Endothelial cell (in vitro differentiated cells): ENCODE data around the gene IL20RB. TPM values are rescaled to one million over a fixed set of nuclear protein-coding genes. Genes with fewer than 3 reads are reported as not detected.

ENCODE experiments used
- DNase-seq: peaks from one replicate; pipeline ENCODE4 v3.0.0; 2021; ENCODE audit warnings: low spot score
- H3K27ac Mint-ChIP-seq: one replicate; pipeline ENCODE4 v1.8.0; 2021; ENCODE audit warnings: mixed read lengths, inconsistent platforms; ENCODE audit not compliant: unreplicated experiment
- H3K27me3 Mint-ChIP-seq: one replicate; pipeline ENCODE4 v1.8.0; 2021; ENCODE audit warnings: mild to moderate bottlenecking, moderate library complexity, mixed read lengths, inconsistent platforms; ENCODE audit not compliant: unreplicated experiment
- H3K36me3 Mint-ChIP-seq: one replicate; pipeline ENCODE4 v1.8.0; 2021; ENCODE audit warnings: mild to moderate bottlenecking, low read depth, mixed read lengths, inconsistent platforms; ENCODE audit not compliant: unreplicated experiment
- H3K4me1 Mint-ChIP-seq: one replicate; pipeline ENCODE4 v1.8.0; 2021; ENCODE audit warnings: mild to moderate bottlenecking, mixed read lengths, inconsistent platforms; ENCODE audit not compliant: unreplicated experiment
- H3K4me3 Mint-ChIP-seq: one replicate; pipeline ENCODE4 v1.8.0; 2021; ENCODE audit warnings: mild to moderate bottlenecking, mixed read lengths, inconsistent platforms; ENCODE audit not compliant: unreplicated experiment
- H3K9me3 Mint-ChIP-seq: one replicate; pipeline ENCODE4 v1.8.0; 2021; ENCODE audit warnings: mixed read lengths, inconsistent platforms; ENCODE audit not compliant: unreplicated experiment
- total RNA-seq: library from RNA; stranded (reverse); fragmentation: NEBNext Ultra II Directional; extraction: Animal tissue kit (Norgen Biotek cat#: 25700); gene quantifications from one replicate; pipeline ENCODE4 v1.2.1, GENCODE V29; 2021; ENCODE audit not compliant: unreplicated experiment
- TF ChIP-seq, protein P1 (sequence below): fragments of 200-600 bp; sonication (generic); IDR thresholded peaks from one replicate; pipeline ENCODE4 v1.5.0; 2021; ENCODE audit warnings: antibody characterized with exemption; ENCODE audit not compliant: unreplicated experiment

The IL20RB gene
- total RNA-seq, 1 donor from 2014 or later: 2.9 TPM

DNA sequence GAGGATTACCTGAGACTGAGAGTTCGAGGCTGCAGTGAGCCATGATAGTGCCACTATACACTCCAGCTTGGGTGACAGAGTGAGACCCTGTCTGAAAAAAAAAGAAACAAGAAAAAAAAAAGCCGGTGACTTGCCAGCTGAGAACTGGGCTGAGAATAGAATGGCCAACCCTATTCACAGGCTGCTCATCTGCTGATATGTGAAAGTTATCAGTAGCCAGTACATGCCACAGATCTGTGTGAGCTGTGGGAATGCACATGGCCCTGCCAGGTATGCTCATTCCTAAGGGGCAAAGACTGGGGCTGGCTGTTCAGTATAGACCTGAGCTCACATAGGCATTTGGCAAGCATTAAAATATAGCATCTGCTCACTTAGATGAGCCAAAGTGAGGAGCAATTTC is 30.9 kb downstream of the IL20RB start:
- no peak overlapping the region for H3K27ac Mint-ChIP-seq
- DNase-seq: no peak
- H3K36me3 Mint-ChIP-seq: peaks cover 24% of the 10 kb centered on the region
- H3K4me3 Mint-ChIP-seq: peak overlapping the region; percentile 11
- peaks cover 11% of the 10 kb centered on the region for H3K4me1 Mint-ChIP-seq
- H3K27me3 Mint-ChIP-seq: peaks cover 15% of the 10 kb centered on the region
- no peaks in the 10 kb centered on the region for H3K9me3 Mint-ChIP-seq
- TF ChIP-seq, protein P1, sequence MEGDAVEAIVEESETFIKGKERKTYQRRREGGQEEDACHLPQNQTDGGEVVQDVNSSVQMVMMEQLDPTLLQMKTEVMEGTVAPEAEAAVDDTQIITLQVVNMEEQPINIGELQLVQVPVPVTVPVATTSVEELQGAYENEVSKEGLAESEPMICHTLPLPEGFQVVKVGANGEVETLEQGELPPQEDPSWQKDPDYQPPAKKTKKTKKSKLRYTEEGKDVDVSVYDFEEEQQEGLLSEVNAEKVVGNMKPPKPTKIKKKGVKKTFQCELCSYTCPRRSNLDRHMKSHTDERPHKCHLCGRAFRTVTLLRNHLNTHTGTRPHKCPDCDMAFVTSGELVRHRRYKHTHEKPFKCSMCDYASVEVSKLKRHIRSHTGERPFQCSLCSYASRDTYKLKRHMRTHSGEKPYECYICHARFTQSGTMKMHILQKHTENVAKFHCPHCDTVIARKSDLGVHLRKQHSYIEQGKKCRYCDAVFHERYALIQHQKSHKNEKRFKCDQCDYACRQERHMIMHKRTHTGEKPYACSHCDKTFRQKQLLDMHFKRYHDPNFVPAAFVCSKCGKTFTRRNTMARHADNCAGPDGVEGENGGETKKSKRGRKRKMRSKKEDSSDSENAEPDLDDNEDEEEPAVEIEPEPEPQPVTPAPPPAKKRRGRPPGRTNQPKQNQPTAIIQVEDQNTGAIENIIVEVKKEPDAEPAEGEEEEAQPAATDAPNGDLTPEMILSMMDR: no peak

DNA sequence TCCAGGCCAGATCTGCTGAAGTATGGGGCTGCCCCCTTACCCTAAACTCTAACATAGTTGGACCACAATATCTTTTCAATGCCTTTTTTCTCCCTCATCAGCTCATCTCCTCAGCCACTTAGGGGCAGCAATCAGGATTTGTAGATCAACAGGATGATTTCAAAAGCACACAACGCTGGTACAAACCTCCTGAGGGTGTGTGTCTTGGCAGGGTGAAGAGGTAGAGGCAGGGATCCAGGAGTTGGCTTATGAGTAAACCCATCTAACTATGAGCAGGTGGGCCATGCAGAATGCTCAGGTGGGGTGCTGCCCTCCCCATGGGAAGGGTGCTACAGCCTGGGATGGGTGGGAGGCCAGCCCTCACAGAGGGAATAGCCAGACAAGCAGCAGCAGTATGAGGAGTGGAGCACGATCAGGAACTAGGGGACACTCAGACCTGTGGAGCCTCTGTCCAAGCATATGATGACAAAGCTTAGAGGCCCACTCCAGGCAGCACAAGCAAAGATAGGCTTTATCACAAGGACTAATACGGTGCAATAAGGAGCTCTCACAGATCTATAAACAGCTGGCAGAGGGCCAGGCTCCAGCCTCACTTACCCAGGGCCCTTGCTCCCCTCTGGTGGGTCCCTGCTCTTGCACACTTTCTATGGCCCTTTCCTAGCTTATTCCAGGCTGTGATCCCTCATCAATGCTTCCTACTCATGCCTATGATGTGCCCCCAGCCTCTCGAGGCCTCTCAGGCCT is 32.2 kb downstream of the IL20RB start:
- Mint-ChIP-seq H3K27me3 (peaks cover 10% of the 10 kb centered on the region), H3K27ac (no peak overlapping the region), H3K9me3 (no peaks in the 10 kb centered on the region), H3K4me3 (no peak overlapping the region), H3K36me3 (peaks cover 18% of the 10 kb centered on the region), H3K4me1 (peaks cover under 1% of the 10 kb centered on the region)
- TF ChIP-seq, protein P1: no peak
- DNase-seq: no peak

GRCh38 chr3:136990826-136991225 is 33.0 kb downstream of the IL20RB start:
- H3K4me3 Mint-ChIP-seq: no peak overlapping the region
- TF ChIP-seq, protein P1: no peak

GRCh38 chr3:136992115-136992514 is 34.3 kb downstream of the IL20RB start:
- Mint-ChIP-seq H3K9me3 (no peaks in the 10 kb centered on the region), H3K4me3 (no peak overlapping the region), H3K4me1 (no peaks in the 10 kb centered on the region), H3K27me3 (peaks cover 8% of the 10 kb centered on the region), H3K36me3 (peaks cover 6% of the 10 kb centered on the region), H3K27ac (no peak overlapping the region)
- no peak for DNase-seq
- TF ChIP-seq, protein P1: no peak

More at GRCh38 chr3:136990826-136991225, 33.0 kb downstream of the IL20RB start:
- H3K27ac Mint-ChIP-seq: no peak overlapping the region
- H3K36me3 Mint-ChIP-seq: peaks cover 15% of the 10 kb centered on the region
- H3K9me3 Mint-ChIP-seq: no peaks in the 10 kb centered on the region
- H3K27me3 Mint-ChIP-seq: peaks cover 10% of the 10 kb centered on the region
- DNase-seq: no peak
- no peaks in the 10 kb centered on the region for H3K4me1 Mint-ChIP-seq

GRCh38 chr3:136994772-136995516 is 37.2 kb downstream of the IL20RB start:
- TF ChIP-seq, protein P1: no peak
- Mint-ChIP-seq H3K9me3 (no peaks in the 10 kb centered on the region), H3K4me3 (no peak overlapping the region), H3K4me1 (no peaks in the 10 kb centered on the region), H3K27me3 (peaks cover 5% of the 10 kb centered on the region), H3K36me3 (no peaks in the 10 kb centered on the region), H3K27ac (no peak overlapping the region)
- no peak for DNase-seq
